Smooth muscle cell (in vitro differentiated cells): Measurements from ENCODE around the gene ACBD4. TPM values are rescaled to one million over a fixed set of nuclear protein-coding genes. Genes with fewer than 3 reads are reported as not detected.

Source experiments
- DNase-seq: peaks from one replicate; lab custom pipeline; 2025; ENCODE audit not compliant: unreplicated experiment; lab: John Stamatoyannopoulos, UW
- H2AFZ ChIP-seq: fragments of 200-600 bp; sonication (generic); 2 replicates; pipeline ENCODE4 v1.6.0; 2016; ENCODE audit warnings: antibody characterized with exemption, low read depth, mild to moderate bottlenecking
- H3F3A ChIP-seq: fragments of 200-600 bp; sonication (generic); 2 replicates; pipeline ENCODE4 v1.6.0; 2017; ENCODE audit warnings: antibody characterized with exemption, low read depth
- H3K27ac ChIP-seq: fragments of 200-600 bp; sonication (generic); 2 replicates; pipeline ENCODE4 v1.5.1; 2016; ENCODE audit warnings: low read depth, mild to moderate bottlenecking
- H3K27me3 ChIP-seq: fragments of 200-600 bp; sonication (generic); 2 replicates; pipeline ENCODE4 v1.6.1; 2016; ENCODE audit warnings: low read depth, mild to moderate bottlenecking
- H3K36me3 ChIP-seq: fragments of 200-600 bp; sonication (generic); 2 replicates; pipeline ENCODE4 v1.5.1; 2016; ENCODE audit warnings: low read depth
- H3K4me1 ChIP-seq: fragments of 200-600 bp; sonication (generic); 2 replicates; pipeline ENCODE4 v1.5.1; 2016; ENCODE audit warnings: low read depth
- H3K4me2 ChIP-seq: fragments of 200-600 bp; sonication (generic); 2 replicates; pipeline ENCODE4 v1.6.0; 2016; ENCODE audit warnings: mild to moderate bottlenecking
- H3K4me3 ChIP-seq: fragments of 200-600 bp; sonication (generic); 2 replicates; pipeline ENCODE4 v1.5.1; 2016; ENCODE audit warnings: mild to moderate bottlenecking
- H3K79me2 ChIP-seq: fragments of 200-600 bp; sonication (generic); 2 replicates; pipeline ENCODE4 v1.6.0; 2016; ENCODE audit warnings: low read depth, mild to moderate bottlenecking
- H3K9ac ChIP-seq: fragments of 200-600 bp; sonication (generic); 2 replicates; pipeline ENCODE4 v1.6.0; 2016; ENCODE audit warnings: low read depth
- H3K9me3 ChIP-seq: fragments of 200-600 bp; sonication (generic); replicated peaks from 2 replicates; pipeline ENCODE4 v1.5.1; 2016; ENCODE audit warnings: low read depth
- H4K20me1 ChIP-seq: fragments of 200-600 bp; sonication (generic); 2 replicates; pipeline ENCODE4 v1.6.0; 2016; ENCODE audit warnings: low read depth
- CTCF ChIP-seq: fragments of 200-600 bp; sonication (generic); IDR thresholded peaks from 2 replicates; pipeline ENCODE4 v1.5.1; 2017; ENCODE audit warnings: borderline replicate concordance, mild to moderate bottlenecking, antibody characterized with exemption; ENCODE audit not compliant: insufficient read depth, poor library complexity, severe bottlenecking
- WGBS: methylation state at CpG from one replicate; pipeline ENCODE4 v1.1.7; 2016; ENCODE audit warnings: low lambda C conversion rate; 5-methylcytosine and 5-hydroxymethylcytosine counted together
- polyA plus RNA-seq: library from polyadenylated mRNA; unstranded; fragments of >200 nt; fragmentation: Nextera tagmentation; extraction: Ambion mirVana; gene quantifications from 2 replicates; pipeline ENCODE4 v1.2.1, GENCODE V29; 2016
- total RNA-seq: library from RNA; depleted of rRNA; stranded (reverse); fragments of >200 nt; gene quantifications from 2 replicates; pipeline ENCODE4 v1.2.3, GENCODE V29; 2014

Gene ACBD4
- total and polyA plus RNA-seq, 2 experiments from 2014 or later = 0.49 to 5.0 TPM

GRCh38 chr17:45128989-45129388 lies 6.5 kb upstream of the ACBD4 start:
- WGBS = 98% methylated on average over 2 of the region's 2 CpGs
- H3K27me3 ChIP-seq = no peaks in the 10 kb centered on the region
- H3K36me3 ChIP-seq = no peaks in the 10 kb centered on the region
- DNase-seq = no peak
- peak overlapping the region; percentile 96 for H3K27ac ChIP-seq
- H3K9me3 ChIP-seq = no peaks in the 10 kb centered on the region
- TF ChIP-seq CTCF = no peak
- peaks cover 19% of the 10 kb centered on the region for H3F3A ChIP-seq
- H4K20me1 ChIP-seq = no peaks in the 10 kb centered on the region
- no peak overlapping the region for H2AFZ ChIP-seq
- peaks cover 20% of the 10 kb centered on the region for H3K4me1 ChIP-seq
- H3K4me3 ChIP-seq = no peak overlapping the region
- H3K4me2 ChIP-seq = peak overlapping the region; percentile 72
- H3K79me2 ChIP-seq = peaks cover 58% of the 10 kb centered on the region
- peak overlapping the region; percentile 71 for H3K9ac ChIP-seq

- H3K79me2 ChIP-seq = peaks cover 55% of the 10 kb centered on the region
- 19% methylated on average over 10 of the region's 10 CpGs for WGBS
- H3K27me3 ChIP-seq = no peaks in the 10 kb centered on the region
- no peak overlapping the region for H2AFZ ChIP-seq
- no peaks in the 10 kb centered on the region for H3K36me3 ChIP-seq
- DNase-seq = peak; percentile 52
- TF ChIP-seq CTCF = no peak
- peak overlapping the region; percentile 95 for H3K4me2 ChIP-seq
- H3K4me3 ChIP-seq = no peak overlapping the region
- no peaks in the 10 kb centered on the region for H4K20me1 ChIP-seq
- H3K4me1 ChIP-seq = peaks cover 20% of the 10 kb centered on the region
- H3K27ac ChIP-seq = peak overlapping the region; percentile 96
- peaks cover 19% of the 10 kb centered on the region for H3F3A ChIP-seq
- H3K9me3 ChIP-seq = no peaks in the 10 kb centered on the region
- H3K9ac ChIP-seq = peak overlapping the region; percentile 85
Measured at GRCh38 chr17:45129426-45129939, 6.0 kb upstream of the ACBD4 start.

GRCh38 chr17:45129940-45130680 lies 5.4 kb upstream of the ACBD4 start:
- Histone ChIP-seq H3K9me3 (no peaks in the 10 kb centered on the region), H3K27ac (peak overlapping the region; percentile 96), H3K4me2 (peak overlapping the region; percentile 95), H4K20me1 (no peaks in the 10 kb centered on the region), H2AFZ (no peak overlapping the region), H3K79me2 (peaks cover 49% of the 10 kb centered on the region), H3K4me1 (peaks cover 20% of the 10 kb centered on the region), H3K4me3 (no peak overlapping the region), H3K27me3 (no peaks in the 10 kb centered on the region), H3K9ac (peak overlapping the region; percentile 85), H3F3A (peaks cover 19% of the 10 kb centered on the region), H3K36me3 (no peaks in the 10 kb centered on the region)
- WGBS = 60% methylated on average over 13 of the region's 13 CpGs
- DNase-seq = no peak
- TF ChIP-seq CTCF = no peak
